Measurements from ENCODE around the gene ERC2. TPM values are rescaled to one million over a fixed set of nuclear protein-coding genes. Genes with fewer than 3 reads are reported as not detected.
A peak's percentile ranks its signal among the peaks of the same experiment; 100 is the strongest.
"Not testable (repeated sequence)": the region's sequence is repeated elsewhere in the genome, so short reads cannot be mapped to it uniquely, and the experiment has no call there.

Gene ERC2
- total RNA-seq, 1 donor from 2014 or later, result not detected

DNA sequence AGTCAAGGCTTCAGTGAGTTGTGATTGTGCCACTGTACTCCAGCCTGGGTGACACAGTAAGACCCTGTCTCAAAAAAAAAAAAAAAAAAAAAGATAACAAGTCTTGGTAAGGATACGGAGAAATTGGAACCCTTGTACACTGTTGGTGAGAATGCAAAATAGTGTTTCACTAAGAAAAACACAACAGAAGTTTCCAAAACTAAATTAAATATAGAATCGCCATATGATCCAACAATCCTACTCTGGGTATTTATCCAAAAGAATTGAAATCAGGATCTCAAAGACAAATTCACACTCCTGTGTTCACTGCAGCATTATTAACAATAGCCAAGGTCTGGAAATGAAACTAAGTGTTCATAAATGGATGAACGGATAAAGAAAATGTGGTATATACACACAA lies 149.4 kb downstream of the ERC2 start:
- DNase-seq (ENCODE audit: low spot score), result no peak
- ATAC-seq, result no peak

DNA sequence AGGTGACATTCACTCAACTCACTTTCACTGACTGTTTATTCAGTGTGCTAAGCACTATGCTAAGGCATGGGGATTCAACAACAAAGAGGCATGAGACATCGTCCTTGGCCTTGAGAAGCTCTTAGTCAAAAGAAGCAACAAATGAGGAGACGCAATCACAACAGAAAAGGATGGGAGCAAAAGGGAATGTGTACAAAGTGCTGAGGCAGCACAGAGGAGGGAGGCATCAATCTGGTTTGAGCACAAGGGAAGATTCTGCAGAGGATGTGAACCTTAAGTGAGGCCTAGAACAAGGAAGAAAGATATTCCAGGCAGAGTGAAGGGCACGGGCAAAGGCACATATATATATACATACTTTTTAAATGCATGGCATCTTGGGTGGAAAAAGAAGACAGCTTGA lies 151.3 kb downstream of the ERC2 start:
- no peak for DNase-seq (ENCODE audit: low spot score)
- no peak for ATAC-seq

DNA sequence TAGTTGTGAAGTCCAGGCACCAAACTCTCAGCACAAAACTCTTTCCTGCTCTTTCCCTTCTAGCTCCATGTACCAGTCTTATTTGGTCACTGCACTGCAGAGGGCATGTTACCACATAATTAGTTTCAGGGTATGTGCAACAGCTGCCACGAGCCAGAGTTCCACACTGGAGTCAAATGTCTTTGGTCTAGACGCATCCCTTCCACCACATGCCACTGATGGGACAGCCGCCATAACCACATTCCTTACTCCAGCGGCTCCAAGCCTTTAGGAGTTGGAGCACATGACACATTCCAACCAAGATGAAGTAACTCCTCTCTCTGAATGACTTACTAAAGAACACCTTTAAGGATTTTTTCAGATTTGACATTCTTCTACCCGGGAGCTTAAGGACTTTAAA lies 153.4 kb downstream of the ERC2 start:
- ATAC-seq (no peak), DNase-seq (ENCODE audit: low spot score) (no peak)

DNA sequence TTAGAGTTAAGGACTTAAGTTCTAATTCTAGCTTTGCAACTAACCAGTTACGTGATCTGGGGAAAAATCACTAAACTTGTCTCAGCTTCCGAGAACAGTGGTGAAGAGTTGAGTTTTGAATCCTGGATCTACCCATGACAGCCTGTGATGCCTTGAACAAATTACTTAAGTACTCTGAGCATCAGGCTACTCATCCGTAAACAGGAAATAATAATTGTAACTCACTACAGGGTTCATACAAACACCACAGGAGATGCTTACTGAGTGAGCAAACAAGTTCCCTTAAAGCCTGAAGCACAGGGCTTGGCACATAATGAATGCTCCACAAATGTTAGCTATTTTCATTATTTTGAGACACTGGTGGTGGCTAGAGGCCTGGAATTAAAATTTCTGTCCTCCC lies 158.8 kb downstream of the ERC2 start:
- ATAC-seq, result no peak

DNA sequence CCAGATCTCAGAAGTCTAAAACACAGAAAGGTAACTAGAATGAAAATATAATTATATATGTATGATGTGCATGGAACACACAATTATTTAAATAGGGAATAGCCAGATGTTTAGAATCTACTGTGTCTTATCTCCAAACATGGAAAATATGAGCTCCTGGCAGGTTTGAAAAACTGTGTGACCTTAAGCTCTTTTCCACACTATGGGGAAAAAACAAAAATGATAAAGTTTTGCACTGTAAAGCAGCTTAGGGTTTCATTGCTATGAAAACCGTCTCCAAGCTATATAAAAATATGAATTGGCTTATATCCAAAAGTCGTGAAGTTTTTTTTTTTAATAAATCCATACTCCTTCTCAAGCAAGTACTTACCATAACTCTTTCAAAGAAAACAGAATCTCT lies 159.8 kb downstream of the ERC2 start:
- DNase-seq (ENCODE audit: low spot score) (no peak), ATAC-seq (no peak)

More for the DNA sequence above, 158.8 kb downstream of the ERC2 start:
- no peak for DNase-seq (ENCODE audit: low spot score)

DNA sequence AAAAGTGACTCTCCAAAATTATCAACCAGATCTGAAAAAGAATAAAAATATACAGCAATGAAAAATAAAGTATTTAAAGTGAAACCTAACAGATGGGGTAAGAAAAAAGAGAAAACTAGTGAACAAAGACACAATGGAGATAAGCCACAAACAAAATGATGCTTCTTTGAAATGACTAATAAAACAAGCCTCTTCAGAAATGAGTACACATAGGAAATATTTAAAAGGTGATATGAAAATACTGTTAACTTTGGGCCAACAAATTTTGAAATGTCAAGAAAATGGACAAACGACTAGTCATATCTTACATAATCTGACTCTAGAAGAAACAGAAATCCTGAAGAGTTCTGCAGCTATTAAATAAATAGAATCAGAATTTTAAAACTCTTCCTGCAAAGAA lies 164.2 kb downstream of the ERC2 start:
- DNase-seq (ENCODE audit: low spot score) (no peak), ATAC-seq (no peak)

DNA sequence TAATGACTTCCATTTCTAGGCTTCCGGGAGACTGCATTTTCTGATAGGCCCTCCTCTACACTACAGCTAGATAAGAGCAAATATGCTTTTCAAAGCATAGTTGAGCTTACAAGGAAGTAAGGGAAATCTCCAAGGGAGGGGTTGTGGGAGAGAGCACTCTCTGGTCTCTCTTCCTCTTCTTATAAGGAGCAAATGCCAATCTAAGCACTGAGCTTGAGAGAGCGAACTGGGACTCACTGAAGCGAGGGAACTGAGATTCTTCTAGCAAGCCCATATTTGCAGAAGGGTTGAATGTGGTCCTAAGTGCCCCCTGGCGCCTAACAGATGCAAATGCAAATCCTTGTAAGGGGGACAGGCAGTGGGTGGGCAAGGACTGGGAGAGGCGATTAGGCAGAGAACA lies 164.8 kb downstream of the ERC2 start:
- no peak for DNase-seq (ENCODE audit: low spot score)
- ATAC-seq, result peak; percentile 59

DNA sequence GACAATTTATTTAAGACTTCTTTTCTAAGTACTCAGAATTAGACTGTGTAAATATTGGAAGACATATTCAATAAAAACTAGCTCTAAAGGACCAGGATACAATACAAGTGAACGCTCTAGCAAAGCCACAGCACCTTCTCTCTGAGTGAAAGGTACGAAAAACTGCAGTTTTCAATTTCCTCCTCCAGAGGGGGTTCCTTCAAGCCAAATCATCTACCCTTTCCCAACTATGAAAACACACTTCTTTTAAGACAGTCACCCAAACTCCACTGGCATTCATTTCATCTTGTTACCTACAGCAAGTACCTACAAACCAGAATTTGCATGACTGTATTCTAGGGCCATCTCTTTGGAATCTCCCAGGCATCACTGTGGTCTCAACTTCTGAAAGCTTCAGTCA lies 165.8 kb downstream of the ERC2 start:
- DNase-seq (ENCODE audit: low spot score) (no peak), ATAC-seq (peak; percentile 45)

DNA sequence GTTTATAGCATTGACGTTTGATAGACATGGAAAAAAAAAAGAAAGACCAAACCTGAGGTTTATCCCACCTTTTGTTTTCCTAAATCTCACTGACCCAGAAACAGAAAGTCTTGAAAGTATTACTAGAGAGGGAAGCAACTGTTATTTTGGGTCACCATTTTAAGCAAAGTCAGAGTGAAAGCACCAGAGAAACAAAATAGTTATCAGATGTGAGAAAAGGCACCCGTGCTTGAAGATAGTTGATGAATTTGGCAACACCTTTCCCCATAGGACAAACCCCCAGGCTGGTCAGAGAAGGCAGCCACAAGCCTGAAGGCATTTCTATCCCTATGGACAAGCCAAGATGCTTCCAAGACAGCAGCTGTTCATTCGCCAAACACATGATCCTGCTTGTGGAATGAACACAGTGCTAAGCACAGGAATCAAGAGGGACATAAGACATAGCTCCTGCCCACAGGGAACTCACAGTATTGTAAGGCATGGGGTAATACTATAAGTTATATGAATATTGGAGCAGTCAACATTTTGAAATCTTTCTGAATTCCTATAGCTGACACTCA lies 170.9 kb downstream of the ERC2 start:
- no peak for DNase-seq (ENCODE audit: low spot score)
- no peak for ATAC-seq

DNA sequence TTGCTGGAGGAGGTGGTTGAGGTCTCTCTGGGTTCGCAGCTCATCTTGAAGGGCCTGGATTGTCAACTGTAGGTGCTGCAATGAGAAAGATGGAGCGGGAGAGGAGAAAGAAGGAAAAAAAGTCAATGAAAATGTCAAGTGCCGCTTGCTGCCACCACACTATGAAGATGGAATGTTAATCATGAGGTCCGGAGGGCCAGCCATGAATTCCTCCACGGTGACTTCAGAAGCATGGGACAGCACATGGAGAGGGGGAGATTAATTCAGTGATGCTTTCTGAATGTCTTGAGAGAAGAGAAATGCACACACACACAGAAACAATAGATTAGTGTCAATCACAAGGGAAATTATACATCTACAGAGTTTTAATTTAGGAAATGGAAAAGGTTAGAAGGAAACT lies 171.9 kb downstream of the ERC2 start:
- ATAC-seq (no peak), DNase-seq (ENCODE audit: low spot score) (no peak)

DNA sequence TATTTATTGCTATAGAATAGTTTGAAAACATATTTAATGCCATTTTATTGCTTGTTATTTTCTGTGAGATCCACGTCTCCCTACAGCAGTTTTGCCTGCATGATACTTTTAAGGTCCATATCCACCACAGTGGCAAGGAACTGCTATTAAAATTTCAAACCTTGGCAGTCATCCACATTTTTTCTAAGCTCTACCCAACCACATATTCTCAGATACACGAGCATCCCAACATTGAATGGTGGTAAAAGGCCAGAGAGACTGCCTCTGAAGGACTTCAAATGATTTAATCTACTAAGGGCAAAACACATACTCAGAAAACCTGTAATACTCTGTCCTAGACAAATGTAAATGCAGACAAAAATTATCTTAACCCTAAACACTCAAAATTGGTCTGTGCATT lies 173.1 kb downstream of the ERC2 start:
- no peak for ATAC-seq
- DNase-seq (ENCODE audit: low spot score), result no peak

DNA sequence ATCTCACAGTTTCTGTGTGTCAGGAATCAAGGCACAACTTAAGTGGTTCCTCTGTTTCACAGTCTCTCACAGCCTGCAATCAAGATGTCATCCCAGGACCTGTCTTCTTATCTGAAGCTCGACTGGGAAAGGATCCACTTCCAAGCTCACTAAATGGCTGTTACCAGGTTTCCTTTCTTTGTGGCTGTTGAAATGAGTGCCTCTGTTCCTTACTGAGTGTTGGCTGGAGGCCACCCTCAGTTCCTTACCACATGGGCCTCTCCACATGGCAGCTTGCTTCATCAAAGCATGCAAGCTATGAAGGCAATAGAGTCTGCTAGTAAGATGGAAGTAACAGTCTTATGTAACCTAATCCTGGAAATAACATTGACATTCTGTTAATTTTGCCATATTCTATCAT lies 174.0 kb downstream of the ERC2 start:
- ATAC-seq (no peak), DNase-seq (ENCODE audit: low spot score) (no peak)

DNA sequence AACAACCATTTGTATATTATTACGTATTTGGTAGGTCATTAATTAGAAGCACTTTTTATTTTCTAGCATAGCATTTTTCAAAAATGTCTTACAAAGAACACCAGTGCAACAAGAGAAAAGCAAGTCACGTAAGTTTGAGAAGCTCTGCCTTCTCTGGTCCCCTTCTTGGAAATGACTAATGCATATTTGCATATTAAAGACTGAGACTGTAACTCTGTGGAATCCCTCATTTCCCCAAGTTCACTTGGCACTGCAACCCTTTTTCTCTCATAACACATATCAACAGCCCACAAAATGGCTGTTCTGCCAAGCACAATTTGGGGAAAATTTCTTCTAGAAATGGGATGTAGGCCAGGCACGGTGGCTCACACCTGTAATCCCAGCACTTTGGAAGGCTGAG lies 176.3 kb downstream of the ERC2 start:
- ATAC-seq (no peak), DNase-seq (ENCODE audit: low spot score) (no peak)

DNA sequence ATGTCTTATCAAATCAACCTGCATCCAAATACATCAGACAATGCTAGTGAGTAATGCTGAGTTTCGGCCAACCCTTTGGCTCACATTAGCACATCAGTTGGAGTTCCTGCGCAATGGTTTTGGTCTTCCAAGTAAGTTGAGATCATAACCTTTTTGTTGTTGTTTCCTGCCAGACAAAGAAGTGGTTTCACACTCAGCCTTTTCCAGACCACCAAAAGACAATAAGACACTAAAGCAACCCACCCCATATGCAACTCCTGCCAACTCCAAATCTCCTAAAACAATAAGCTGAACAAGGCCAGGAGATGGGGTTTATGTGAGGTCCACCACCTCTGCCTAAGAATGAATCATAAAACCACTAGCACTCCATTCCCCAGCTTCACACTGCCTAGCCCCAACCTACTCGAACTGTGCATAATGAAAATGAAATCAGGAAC lies 177.0 kb downstream of the ERC2 start:
- ATAC-seq, result no peak

DNA sequence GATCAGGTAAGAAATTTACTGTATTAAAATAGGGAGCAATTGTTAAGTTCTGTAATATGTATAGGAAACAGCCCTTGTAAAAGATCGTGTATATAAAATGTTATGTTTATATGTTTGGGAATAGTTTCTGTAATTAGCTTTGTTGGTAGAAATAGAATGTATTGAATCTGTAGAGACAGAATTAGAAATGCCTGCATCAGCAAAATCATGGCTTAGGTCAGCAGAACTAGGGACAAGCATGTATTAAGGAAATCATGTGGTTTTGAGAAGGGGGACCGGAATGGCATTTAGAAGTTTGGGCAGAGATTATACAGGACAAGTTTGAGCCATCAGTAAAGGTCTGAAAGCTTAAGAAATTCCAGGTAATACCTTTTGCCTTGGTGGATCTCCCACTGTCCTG lies 177.9 kb downstream of the ERC2 start:
- DNase-seq (ENCODE audit: low spot score) (no peak), ATAC-seq (no peak)

More for the DNA sequence above, 177.0 kb downstream of the ERC2 start:
- DNase-seq (ENCODE audit: low spot score), result no peak

DNA sequence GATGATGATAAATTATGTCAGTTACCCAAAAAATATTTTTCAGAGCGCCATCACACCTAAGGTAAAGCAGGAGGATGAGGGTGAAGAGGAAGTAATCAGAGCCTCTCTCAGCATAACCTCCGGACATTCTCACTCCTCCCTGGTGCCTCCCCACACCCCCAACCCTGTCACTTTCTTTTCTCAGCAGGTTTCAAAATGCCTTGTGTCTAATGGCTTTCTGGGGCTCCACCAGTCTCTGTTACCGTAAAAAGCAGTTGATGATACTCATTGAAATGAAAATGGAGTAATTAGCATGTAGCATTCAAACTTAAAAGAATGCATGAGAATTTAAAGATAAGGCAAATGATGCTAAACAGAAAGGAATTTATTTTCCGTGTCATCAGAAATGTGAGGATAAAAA lies 180.0 kb downstream of the ERC2 start:
- ATAC-seq (no peak), DNase-seq (ENCODE audit: low spot score) (no peak)

DNA sequence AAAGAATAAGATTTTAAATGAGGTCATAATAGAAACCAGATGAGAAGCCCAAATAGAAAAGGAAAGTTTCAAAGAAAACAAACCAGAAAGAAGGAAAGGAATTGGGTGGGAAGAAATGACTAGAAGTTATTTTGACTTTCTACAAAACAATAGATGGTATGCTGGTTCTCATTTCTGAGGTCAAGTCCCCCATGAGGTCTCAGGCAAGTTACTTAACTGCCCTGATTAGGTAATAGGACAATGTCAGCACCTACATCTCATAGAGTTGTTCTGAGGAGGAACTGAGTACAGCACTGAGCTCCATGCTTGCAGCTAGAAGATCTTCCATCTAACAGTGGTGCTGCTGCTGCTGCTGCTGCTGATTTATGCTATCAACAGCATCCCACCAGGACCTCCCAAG lies 185.9 kb downstream of the ERC2 start:
- ATAC-seq, result no peak
- DNase-seq (ENCODE audit: low spot score), result no peak

DNA sequence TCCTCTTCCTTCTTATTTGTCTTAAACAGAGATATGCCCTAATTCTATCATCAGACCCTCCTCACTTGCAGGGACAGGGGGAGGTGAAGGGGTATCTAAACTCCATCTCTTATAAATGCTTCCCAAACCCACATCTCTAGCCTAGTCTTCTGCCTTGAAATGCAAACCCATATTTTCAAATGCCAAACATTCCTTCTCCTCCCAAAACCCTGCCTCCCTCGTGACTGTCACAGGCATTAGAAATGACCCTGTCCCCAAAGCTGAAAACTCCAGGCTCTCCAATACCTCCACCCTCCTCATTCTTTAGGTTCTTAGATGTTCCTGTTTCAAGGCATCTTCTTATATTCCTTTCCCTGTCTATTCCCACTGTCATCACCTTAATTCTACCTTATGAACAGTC lies 191.0 kb downstream of the ERC2 start:
- no peak for DNase-seq (ENCODE audit: low spot score)
- ATAC-seq, result no peak

DNA sequence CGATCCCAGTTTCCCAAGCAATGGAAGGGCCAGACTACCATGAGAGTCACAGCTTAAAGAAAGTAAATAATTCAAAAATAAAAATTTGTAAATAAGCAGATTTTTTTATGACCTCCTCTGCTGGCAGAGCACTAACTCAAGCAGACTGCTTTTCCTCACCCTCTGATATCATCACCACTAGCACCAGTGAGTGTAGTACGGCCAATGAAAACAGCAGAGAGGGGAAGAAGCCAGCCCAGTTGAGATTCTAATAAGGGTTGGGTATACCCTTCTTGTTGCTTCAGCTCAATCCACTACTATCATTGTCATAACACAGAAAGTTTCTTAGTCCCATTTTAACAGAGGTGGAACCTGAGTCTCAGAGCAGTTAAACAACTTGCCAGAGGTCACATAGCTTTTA lies 193.1 kb downstream of the ERC2 start:
- ATAC-seq (no peak), DNase-seq (ENCODE audit: low spot score) (no peak)

DNA sequence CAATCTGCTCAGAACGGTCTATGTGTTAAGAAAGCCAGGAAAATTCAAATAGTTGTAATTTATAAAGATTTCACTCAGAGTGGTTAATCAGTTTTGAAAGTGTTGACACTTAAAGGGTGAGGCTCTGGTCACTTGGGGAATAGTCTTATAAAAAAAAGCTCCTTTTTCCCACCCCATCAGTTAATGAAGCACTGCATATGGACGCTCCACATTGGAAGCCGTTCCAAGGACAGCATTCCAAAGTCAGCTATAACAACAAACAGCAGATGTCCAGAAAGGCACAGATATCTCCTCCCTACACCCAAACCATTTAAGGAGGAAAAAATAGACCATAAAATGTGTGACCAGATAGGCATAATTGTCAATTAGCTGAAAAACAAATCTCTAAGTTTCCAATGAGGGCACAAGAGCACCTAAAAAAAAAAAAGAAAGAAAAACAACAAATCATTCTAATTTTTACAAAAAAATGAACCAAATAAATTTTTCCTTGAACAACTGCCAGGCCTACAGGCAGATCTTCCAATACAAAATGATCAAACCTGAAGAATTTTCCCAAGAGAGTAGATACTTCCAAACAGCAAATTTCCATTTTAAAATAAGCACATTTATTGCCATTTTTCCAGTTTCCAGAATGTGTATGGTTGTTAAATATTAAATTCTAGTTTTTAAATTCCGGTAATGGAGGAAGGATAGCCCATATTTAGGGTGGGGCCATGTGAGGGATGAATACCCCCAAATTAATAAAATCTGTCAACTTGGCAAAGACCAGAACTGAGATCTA lies 198.3 kb downstream of the ERC2 start:
- no peak for ATAC-seq
- no peak for DNase-seq (ENCODE audit: low spot score)

DNA sequence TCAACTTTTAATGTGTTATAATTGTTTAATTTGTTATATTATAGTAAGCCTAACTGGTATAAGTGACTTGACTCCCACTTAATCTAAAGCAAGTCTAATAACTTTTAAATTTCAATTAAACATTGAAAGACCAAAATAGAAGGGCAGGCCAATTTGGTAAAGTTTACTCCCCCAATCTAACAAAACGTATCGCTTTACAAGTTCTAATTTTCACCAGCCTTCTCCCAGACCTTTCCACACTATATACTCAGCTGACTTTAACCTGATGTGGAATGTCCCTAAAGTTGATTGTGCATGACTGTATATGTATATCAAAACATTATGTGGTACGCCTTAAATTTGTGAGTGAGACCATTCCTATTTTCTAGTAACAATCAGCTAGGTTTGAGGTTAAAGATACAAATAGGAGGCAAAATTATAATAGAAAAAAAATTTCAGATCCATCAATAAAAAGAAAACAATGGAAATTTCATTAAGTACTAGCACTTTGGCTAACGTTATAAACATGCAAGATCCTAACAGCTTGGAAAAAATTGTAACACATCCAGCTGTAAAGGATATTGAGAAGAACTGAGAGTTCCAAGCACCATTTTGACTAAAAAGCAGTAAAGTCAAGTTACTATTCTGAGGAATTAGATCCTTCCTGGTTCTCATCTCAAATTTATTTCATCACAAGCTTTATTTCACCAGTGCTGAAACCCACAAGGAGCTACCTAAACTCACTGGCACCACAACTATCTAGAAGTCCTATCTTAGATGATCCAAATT lies 199.5 kb downstream of the ERC2 start:
- ATAC-seq (no peak), DNase-seq (ENCODE audit: low spot score) (no peak)

DNA sequence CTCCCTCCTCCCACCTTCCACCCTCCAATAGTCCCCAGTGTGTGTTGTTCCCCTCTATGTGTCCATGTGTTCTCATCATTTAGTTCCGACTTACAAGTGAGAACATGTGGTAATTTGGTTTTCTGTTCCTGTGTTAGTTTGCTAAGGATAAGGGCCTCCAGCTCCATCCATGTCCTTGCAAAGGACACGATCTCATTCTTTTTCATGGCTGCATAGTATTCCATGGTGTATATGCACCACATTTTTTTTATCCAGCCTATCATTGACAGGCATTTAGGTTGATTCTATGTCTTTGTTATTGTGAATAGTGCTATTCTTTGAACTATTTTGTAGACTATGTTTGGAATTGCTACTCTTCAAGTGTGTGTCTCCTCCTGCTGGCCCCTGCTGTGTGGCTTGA lies 206.4 kb downstream of the ERC2 start:
- not testable (repeated sequence) for DNase-seq (ENCODE audit: low spot score); ATAC-seq
